Transverse colon (tissue), 4 donors: ENCODE results near the gene ARHGEF2. TPM values are rescaled to one million over a fixed set of nuclear protein-coding genes. Genes with fewer than 3 reads are reported as not detected.

Experiments used
- DNase-seq: peaks from one replicate; pipeline ENCODE4 v3.0.0-alpha.2; 2019
- H3K27ac ChIP-seq, 4 donors: fragments of 200-600 bp; sonication (generic); 2 replicates each; pipeline ENCODE4 v1.5.1; 2016 to 2018; ENCODE audit warnings: inconsistent platforms in 4 of 4
- H3K27me3 ChIP-seq: fragments of 200-600 bp; sonication (generic); 2 replicates; pipeline ENCODE4 v1.5.1; 2017; ENCODE audit warnings: inconsistent platforms
- H3K36me3 ChIP-seq, 4 donors: fragments of 200-600 bp; sonication (generic); 2 replicates each; pipeline ENCODE4 v1.5.1; 2017 to 2019; ENCODE audit warnings: inconsistent platforms in 4 of 4
- H3K4me1 ChIP-seq, 4 donors: fragments of 200-600 bp; sonication (generic); 2 replicates each; pipeline ENCODE4 v1.5.1; 2017 to 2020; ENCODE audit warnings: inconsistent platforms in 4 of 4
- H3K4me3 ChIP-seq, 4 donors: fragments of 200-600 bp; sonication (generic); 1 replicate in 1 of 4; 2 replicates in 3 of 4; pipeline versions ENCODE4 v1.5.1 to v1.6.1; 2017 to 2019; ENCODE audit warnings: inconsistent platforms in 4 of 4
- H3K9me3 ChIP-seq, 2 donors: fragments of 200-600 bp; sonication (generic); 2 replicates each; pipeline ENCODE4 v1.5.1; 2017 to 2019; ENCODE audit warnings: inconsistent platforms in 2 of 2
- CTCF ChIP-seq, 5 experiments: fragments of 200-600 bp in 3 of 5; fragments of 450-650 bp in 2 of 5; sonication (generic) in 3 of 5; IDR thresholded peaks; 1 replicate in 2 of 5; 2 replicates in 3 of 5; pipeline ENCODE4 v1.5.1; 2016 to 2017; ENCODE audit warnings: antibody characterized with exemption in 5 of 5, inconsistent platforms in 3 of 5, mild to moderate bottlenecking in 2 of 5, moderate library complexity in 1 of 5
- EP300 ChIP-seq: sonication (generic); formaldehyde crosslinking; IDR thresholded peaks from one replicate; pipeline ENCODE4 v1.6.1; 2017; ENCODE audit warnings: antibody characterized with exemption, low read depth
- POLR2A ChIP-seq: fragments of 450-650 bp; IDR thresholded peaks from one replicate; pipeline ENCODE4 v1.6.1; 2016; ENCODE audit warnings: antibody characterized with exemption, mild to moderate bottlenecking, moderate library complexity
- POLR2AphosphoS5 ChIP-seq, 3 donors: sonication (generic); formaldehyde crosslinking; IDR thresholded peaks; one replicate each; pipeline ENCODE4 v1.6.1; 2016; ENCODE audit warnings: antibody characterized with exemption in 3 of 3
- WGBS, 2 donors: methylation state at CpG; one replicate each; pipeline ENCODE4 v1.1.5; 2018; ENCODE audit warnings: low coverage in 1 of 2; 5-methylcytosine and 5-hydroxymethylcytosine counted together
- in situ Hi-C, 4 donors: fragments of 200-750 bp; cut with MboI; loops; one replicate each; pipeline versions ENCODE4 v1.15.0 to v1.15.1; 2017; ENCODE audit warnings: low sequenced_read_pairs in 3 of 4, low pct_ligation_motif_present in 1 of 4, low pct_unique_long_range_greater_than_20kb in 1 of 4
- intact Hi-C: fragments of 100-400 bp; cut with DNase I; formaldehyde crosslinking; loops from one replicate; pipeline ENCODE4 v1.15.1; 2023; ENCODE audit warnings: low total_unique reads
- total RNA-seq, 4 donors: library from RNA; depleted of rRNA; stranded (reverse); fragments of >200 nt; gene quantifications; one replicate each; pipeline ENCODE4 v1.1.0, GENCODE V29; 2016

The ARHGEF2 gene
- total RNA-seq, 4 donors from 2014 or later = 107 to 244 (median 169) TPM

GRCh38 chr1:155934936-155935590 lies 43.3 kb downstream of the ARHGEF2 start:
- Histone ChIP-seq H3K4me1 (peaks cover 31 to 60% (median 41%) of the 10 kb centered on the region in 4 donors), H3K27ac (peak overlapping the region; percentile 91 to 96 (median 94)), H3K27me3 (no peaks in the 10 kb centered on the region), H3K36me3 (peaks cover 0 to 11% (median 3%) of the 10 kb centered on the region in 4 donors), H3K4me3 (peak overlapping the region; percentile 7 to 89 (median 80)), H3K9me3 (no peaks in the 10 kb centered on the region)
- in situ Hi-C loops (loop anchor here (5.0 to 10.0 kb wide), 3 partner anchors 47 to 52 kb away; no protein-coding TSS in a partner anchor), intact Hi-C loops (loop anchor here (5.0 kb wide), 1 partner anchor 52 kb away; no protein-coding TSS in a partner anchor)
- DNase-seq = no peak
- 43 to 84% methylated on average over 6 to 24 of the region's 24 CpGs for WGBS, 2 donors
- no peak for TF ChIP-seq EP300
- TF ChIP-seq POLR2AphosphoS5 (IDR thresholded peaks at IDR 0.05) = no peak
- no peak for TF ChIP-seq POLR2A
- no peak for TF ChIP-seq CTCF (IDR thresholded peaks at IDR 0.05)

- Histone ChIP-seq H3K4me3 (peak within 1 kb of the TSS; percentile 80 to 89 (median 83)), H3K9me3 (no peaks in the 10 kb centered on the region), H3K27me3 (no peaks in the 10 kb centered on the region), H3K36me3 (peaks cover 0 to 18% (median 6%) of the 10 kb centered on the region in 4 donors), H3K4me1 (peaks cover 30 to 60% (median 42%) of the 10 kb centered on the region in 4 donors), H3K27ac (peak within 1 kb of the TSS; percentile 91 to 96 (median 94))
- in situ Hi-C loops = loop anchor here in 2 of 4 donors (10.0 kb wide), 1 partner anchor 50 kb away; no protein-coding TSS in a partner anchor
- peak; percentile 97 for DNase-seq
- WGBS, 2 donors = 1 to 11% methylated on average over 9 to 50 of the region's 50 CpGs
- no peak for TF ChIP-seq CTCF (IDR thresholded peaks at IDR 0.05)
- peak; percentile 100 for TF ChIP-seq POLR2A
- peak; percentile 99 to 100 (median 100) for TF ChIP-seq POLR2AphosphoS5 (IDR thresholded peaks at IDR 0.05)
- intact Hi-C loops = no loop called here
These were observed 44.0 kb downstream of the ARHGEF2 start, which contains the start of gene KHDC4 for GRCh38 chr1:155934097-155934935. Gene KHDC4, minus strand, starts transcription at chr1:155934413. Its CDS starts 40 bp downstream, at chr1:155934373.

GRCh38 chr1:155933591-155934096 lies 44.7 kb downstream of the ARHGEF2 start:
- DNase-seq = no peak
- Histone ChIP-seq H3K27ac (peak overlapping the region; percentile 91 to 96 (median 94)), H3K9me3 (no peaks in the 10 kb centered on the region), H3K4me1 (peaks cover 30 to 62% (median 45%) of the 10 kb centered on the region in 4 donors), H3K4me3 (peak overlapping the region; percentile 80 to 89 (median 83)), H3K27me3 (no peaks in the 10 kb centered on the region), H3K36me3 (peaks cover 0 to 24% (median 9%) of the 10 kb centered on the region in 4 donors)
- TF ChIP-seq EP300 (no peak), POLR2A (no peak), POLR2AphosphoS5 (IDR thresholded peaks at IDR 0.05) (no peak), CTCF (IDR thresholded peaks at IDR 0.05) (no peak)
- intact Hi-C loops (no loop called here), in situ Hi-C loops (loop anchor here in 2 of 4 donors (10.0 kb wide), 1 partner anchor 51 kb away; no protein-coding TSS in a partner anchor)
- 2% methylated on average over 9 to 10 of the region's 10 CpGs for WGBS, 2 donors
